HCT116 (cell line): ENCODE results near the gene LMAN1L. TPM values are rescaled to one million over a fixed set of nuclear protein-coding genes. Genes with fewer than 3 reads are reported as not detected.

ENCODE experiments used
- ATAC-seq: fragments of 200-7000 bp; cut with Tn5 transposase; 2 replicates; pipeline ENCODE4 v1.9.1; 2020; ENCODE audit warnings: mild to moderate bottlenecking, moderate library complexity
- BruUV-seq: library from RNA; stranded (reverse); fragments of 400-500 nt; replicated peaks from 2 replicates; lab custom pipeline; 2021; lab: Mats Ljungman, UMichigan
- CTCF ChIA-PET: fragments of 300-600 bp; sonication (Branson Sonifier 250); formaldehyde crosslinking; loops from one replicate; lab custom pipeline; 2021; ENCODE audit warnings: antibody characterized with exemption; lab: Charles Lee
- POLR2A ChIA-PET: fragments of 300-600, 350-600 bp; sonication (Branson Sonifier 250); formaldehyde crosslinking; loops from one replicate; lab custom pipeline; 2021; ENCODE audit warnings: antibody characterized with exemption; lab: Charles Lee
- RAD21 ChIA-PET, 2 experiments: fragments of 300-600 bp; sonication (Branson Sonifier 250); formaldehyde crosslinking; loops; one replicate each; lab custom pipeline; 2023; ENCODE audit warnings: low total read pairs in 2 of 2; ENCODE audit not compliant: uncharacterized antibody in 2 of 2, unreplicated experiment in 2 of 2, low non-redundant PET in 1 of 2; lab: Charles Lee
- DNase-seq: peaks from one replicate; pipeline ENCODE4 v3.0.0-alpha.2; 2010; ENCODE audit warnings: low read depth, low spot score
- H2AFZ ChIP-seq: fragments of 200-600 bp; shearing (Covaris generic), sonication (generic); 2 replicates; pipeline ENCODE4 v1.6.1; 2017; ENCODE audit warnings: low read depth, mixed run types, mixed read lengths, antibody characterized with exemption, low read length; ENCODE audit not compliant: poor library complexity, severe bottlenecking
- H3K27ac ChIP-seq: 2 replicates; pipeline ENCODE4 v1.5.1; 2012; ENCODE audit warnings: low read depth, low read length
- H3K27me3 ChIP-seq: fragments of 200-600 bp; sonication (generic); 2 replicates; pipeline ENCODE4 v1.6.1; 2016; ENCODE audit warnings: mixed run types, low read length, mixed read lengths; ENCODE audit not compliant: insufficient read depth
- H3K36me3 ChIP-seq, 2 experiments: fragments of 200-500 bp in 1 of 2; fragments of 200-600 bp in 1 of 2; sonication (Bioruptor generic) in 1 of 2; sonication (generic) in 1 of 2; 2 replicates each; pipeline versions ENCODE4 v1.5.1 to v1.6.1; 2014 to 2016; ENCODE audit warnings: low read length in 2 of 2, inconsistent platforms in 1 of 2, mixed read lengths in 1 of 2, mixed run types in 1 of 2; ENCODE audit not compliant: insufficient read depth in 2 of 2, control insufficient read depth in 1 of 2
- H3K4me1 ChIP-seq, 2 experiments: fragments of 200-600 bp in 1 of 2; sonication (generic) in 1 of 2; 2 replicates each; pipeline versions ENCODE4 v1.5.1 to v1.6.1; 2012 to 2017; ENCODE audit warnings: low read length in 2 of 2, inconsistent platforms in 1 of 2, mild to moderate bottlenecking in 1 of 2, mixed read lengths in 1 of 2, mixed run types in 1 of 2, moderate library complexity in 1 of 2; ENCODE audit not compliant: insufficient read depth in 2 of 2, control insufficient read depth in 1 of 2
- H3K4me2 ChIP-seq: fragments of 200-600 bp; sonication (generic); 2 replicates; pipeline ENCODE4 v1.6.1; 2017; ENCODE audit warnings: mixed run types, low read length, mixed read lengths
- H3K4me3 ChIP-seq, 2 experiments: fragments of 200-600 bp in 1 of 2; sonication (generic) in 1 of 2; replicated peaks in 1 of 2; 2 replicates each; pipeline ENCODE4 v1.5.1; 2011 to 2016; ENCODE audit warnings: low read length in 2 of 2, control low read depth in 1 of 2, low read depth in 1 of 2, mild to moderate bottlenecking in 1 of 2, mixed read lengths in 1 of 2, mixed run types in 1 of 2
- H3K79me2 ChIP-seq: fragments of 200-600 bp; sonication (generic); 2 replicates; pipeline ENCODE4 v1.6.1; 2017; ENCODE audit warnings: mild to moderate bottlenecking, mixed run types, low read length, moderate library complexity, mixed read lengths; ENCODE audit not compliant: insufficient read depth
- H3K9ac ChIP-seq: fragments of 200-600 bp; sonication (generic); 2 replicates; pipeline ENCODE4 v1.6.1; 2016; ENCODE audit warnings: low read length, mixed read lengths
- H3K9me2 ChIP-seq: fragments of 200-600 bp; sonication (generic), shearing (Covaris generic); 2 replicates; pipeline ENCODE4 v1.6.1; 2017; ENCODE audit warnings: mixed run types, mild to moderate bottlenecking, moderate library complexity; ENCODE audit not compliant: insufficient read depth
- H3K9me3 ChIP-seq, 2 experiments: fragments of 200-500 bp in 1 of 2; fragments of 200-600 bp in 1 of 2; sonication (Bioruptor generic) in 1 of 2; sonication (generic) in 1 of 2; 2 replicates each; pipeline ENCODE4 v1.6.1; 2014 to 2017; ENCODE audit warnings: low read length in 2 of 2, mixed read lengths in 2 of 2, inconsistent platforms in 1 of 2, low read depth in 1 of 2, mild to moderate bottlenecking in 1 of 2, mixed run types in 1 of 2, moderate library complexity in 1 of 2; ENCODE audit not compliant: control insufficient read depth in 1 of 2, insufficient read depth in 1 of 2
- H4K20me1 ChIP-seq: fragments of 200-600 bp; sonication (generic), shearing (Covaris generic); 2 replicates; pipeline ENCODE4 v1.6.1; 2017; ENCODE audit warnings: mixed run types, mild to moderate bottlenecking, moderate library complexity; ENCODE audit not compliant: insufficient read depth
- CBX3 ChIP-seq: IDR thresholded peaks from 2 replicates; pipeline ENCODE4 v1.6.1; 2012; ENCODE audit warnings: low read depth
- CEBPB ChIP-seq: IDR thresholded peaks from 2 replicates; pipeline ENCODE4 v1.6.1; 2012; ENCODE audit warnings: low read depth
- EGR1 ChIP-seq: IDR thresholded peaks from 2 replicates; pipeline ENCODE4 v1.6.1; 2012; ENCODE audit warnings: low read depth
- EZH2 ChIP-seq: fragments of 200-600 bp; sonication (generic); IDR thresholded peaks from 2 replicates; pipeline ENCODE4 v1.6.1; 2017; ENCODE audit warnings: antibody characterized with exemption, mixed run types
- FOSL1 ChIP-seq: IDR thresholded peaks from 2 replicates; pipeline ENCODE4 v1.6.1; 2012; ENCODE audit warnings: low read depth
- JUND ChIP-seq: IDR thresholded peaks from 2 replicates; pipeline ENCODE4 v1.6.1; 2012
- POLR2AphosphoS5 ChIP-seq: IDR thresholded peaks from 2 replicates; pipeline ENCODE4 v1.6.1; 2011; ENCODE audit warnings: mild to moderate bottlenecking, low read depth, low read length, moderate library complexity
- RAD21 ChIP-seq: IDR thresholded peaks from 2 replicates; pipeline ENCODE4 v1.6.1; 2012; ENCODE audit warnings: low read depth, mild to moderate bottlenecking
- SIN3A ChIP-seq: IDR thresholded peaks from 2 replicates; pipeline ENCODE4 v1.6.1; 2012; ENCODE audit warnings: low read depth
- SP1 ChIP-seq: IDR thresholded peaks from 2 replicates; pipeline ENCODE4 v1.6.1; 2012; ENCODE audit warnings: low read depth
- SRF ChIP-seq: IDR thresholded peaks from 2 replicates; pipeline ENCODE4 v1.6.1; 2012; ENCODE audit warnings: low read depth
- TCF7L2 ChIP-seq: IDR thresholded peaks from 2 replicates; pipeline ENCODE4 v1.7.0; 2011; ENCODE audit warnings: borderline replicate concordance, inconsistent platforms; ENCODE audit not compliant: insufficient read depth, insufficient read length; ENCODE audit errors: extremely low read depth
- YY1 ChIP-seq: IDR thresholded peaks from 2 replicates; pipeline ENCODE4 v1.6.1; 2011; ENCODE audit warnings: low read length, low read depth, moderate library complexity, mild to moderate bottlenecking; ENCODE audit not compliant: insufficient replicate concordance; ENCODE audit errors: extremely low read depth
- ZFX ChIP-seq: fragments of 450-650 bp; IDR thresholded peaks from 2 replicates; pipeline ENCODE4 v1.6.1; 2017
- intact Hi-C: fragments of 100-400 bp; cut with micrococcal nuclease; formaldehyde crosslinking; loops from 2 replicates; pipeline ENCODE4 v1.10.0; 2022
- total RNA-seq: library from RNA; stranded (reverse); gene quantifications from one replicate; pipeline ENCODE4 v1.2.1, GENCODE V29; 2021; ENCODE audit not compliant: unreplicated experiment
- TF ChIP-seq, protein P1 (sequence below): IDR thresholded peaks from 2 replicates; pipeline ENCODE4 v1.6.1; 2012
- TF ChIP-seq, protein P2 (sequence below): IDR thresholded peaks from 2 replicates; pipeline ENCODE4 v1.6.1; 2012
- TF ChIP-seq, protein P3 (sequence below), 3 experiments: fragments of 200-600 bp in 1 of 3; sonication (generic) in 1 of 3; IDR thresholded peaks in 2 of 3; conservative IDR thresholded peaks in 1 of 3; 2 replicates each; pipeline ENCODE4 v1.5.1; 2012 to 2017; ENCODE audit warnings: low read depth in 2 of 3, low read length in 2 of 3, antibody characterized with exemption in 1 of 3, borderline replicate concordance in 1 of 3, control low read depth in 1 of 3, mild to moderate bottlenecking in 1 of 3, mixed read lengths in 1 of 3, mixed run types in 1 of 3, moderate library complexity in 1 of 3; ENCODE audit not compliant: insufficient read depth in 1 of 3

Gene LMAN1L
- total RNA-seq, 1 experiment from 2014 or later = 0.17 TPM

DNA sequence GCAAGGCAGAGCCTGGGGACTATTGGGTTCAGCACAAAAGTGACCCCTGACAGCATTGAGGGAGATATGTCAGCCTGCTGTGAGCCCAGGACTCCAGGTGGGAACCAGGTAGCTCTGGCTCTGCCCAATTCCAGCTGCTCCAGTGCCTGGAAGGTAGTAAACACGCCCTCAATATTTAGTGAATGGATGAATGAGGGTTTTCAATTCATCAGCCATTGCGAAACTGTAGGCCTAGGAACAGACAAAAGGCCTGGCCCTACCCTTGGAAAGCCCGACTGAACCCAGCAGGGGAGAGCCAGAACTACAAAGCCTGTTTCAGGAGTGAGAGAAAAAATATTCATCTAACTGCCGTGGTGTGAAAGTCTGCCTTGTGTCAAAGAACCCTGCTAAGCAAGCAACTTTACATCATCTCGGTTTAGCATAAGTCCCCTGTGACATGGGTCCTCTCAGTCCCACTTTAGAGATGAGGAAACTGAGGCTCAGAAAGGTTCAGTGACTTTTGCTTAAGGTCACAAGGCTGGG, 38.8 kb upstream of the LMAN1L start:
- H3K4me1 ChIP-seq = peaks cover 2 to 12% of the 10 kb centered on the region in 2 experiments; a peak in 3 of 4 replicates

DNA sequence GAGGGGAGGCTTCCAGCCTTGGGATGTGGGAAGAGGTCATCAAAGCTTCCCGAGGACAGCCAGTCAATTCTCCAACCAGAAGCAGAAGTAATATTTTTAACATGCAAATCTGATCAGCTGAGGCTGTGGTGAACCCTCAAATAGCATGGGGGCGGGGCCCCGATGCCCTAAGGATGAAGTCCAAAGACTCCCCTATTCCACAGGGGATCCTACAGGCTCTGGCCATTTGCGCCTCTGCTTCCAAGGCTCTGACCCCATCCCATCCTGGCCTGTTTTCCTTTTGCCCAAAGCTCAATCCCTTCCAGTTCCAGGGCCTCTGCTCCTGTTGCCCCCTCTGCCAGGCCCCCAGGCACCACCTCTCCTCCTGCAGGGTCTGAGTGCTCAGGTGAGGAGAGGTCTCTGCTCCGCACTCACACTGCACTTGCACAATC, 37.5 kb upstream of the LMAN1L start:
- Histone ChIP-seq H3K79me2 (no peaks in the 10 kb centered on the region), H2AFZ (no peak overlapping the region), H3K4me3 (no peak overlapping the region), H3K27ac (no peak overlapping the region), H3K4me2 (no peak overlapping the region), H3K36me3 (no peaks in the 10 kb centered on the region), H3K9me3 (no peaks in the 10 kb centered on the region), H4K20me1 (no peaks in the 10 kb centered on the region), H3K27me3 (no peaks in the 10 kb centered on the region), H3K4me1 (peaks cover 2 to 12% of the 10 kb centered on the region in 2 experiments; a peak in 3 of 4 replicates), H3K9me2 (no peaks in the 10 kb centered on the region), H3K9ac (no peak overlapping the region)
- BruUV-seq = no TSS peak
- ATAC-seq = no peak
- POLR2A ChIA-PET = no interaction called here
- intact Hi-C loops = no loop called here
- RAD21 ChIA-PET = no interaction called here
- CTCF ChIA-PET = no interaction called here
- no peak for DNase-seq
- TF ChIP-seq, protein P1, sequence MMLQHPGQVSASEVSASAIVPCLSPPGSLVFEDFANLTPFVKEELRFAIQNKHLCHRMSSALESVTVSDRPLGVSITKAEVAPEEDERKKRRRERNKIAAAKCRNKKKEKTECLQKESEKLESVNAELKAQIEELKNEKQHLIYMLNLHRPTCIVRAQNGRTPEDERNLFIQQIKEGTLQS = no peak
- no peak for TF ChIP-seq RAD21
- TF ChIP-seq JUND = no peak
- TF ChIP-seq YY1 = no peak
- no peak for TF ChIP-seq TCF7L2
- no peak for TF ChIP-seq SRF
- no peak for TF ChIP-seq FOSL1
- no peak for TF ChIP-seq ZFX
- TF ChIP-seq SIN3A = no peak
- TF ChIP-seq, protein P2, sequence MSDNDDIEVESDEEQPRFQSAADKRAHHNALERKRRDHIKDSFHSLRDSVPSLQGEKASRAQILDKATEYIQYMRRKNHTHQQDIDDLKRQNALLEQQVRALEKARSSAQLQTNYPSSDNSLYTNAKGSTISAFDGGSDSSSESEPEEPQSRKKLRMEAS = no peak
- no peak for TF ChIP-seq CBX3
- TF ChIP-seq EGR1 = no peak
- TF ChIP-seq POLR2AphosphoS5 = no peak
- TF ChIP-seq CEBPB = no peak

More for the DNA sequence above, 38.8 kb upstream of the LMAN1L start:
- H3K4me3 ChIP-seq = no peak overlapping the region
- H3K4me2 ChIP-seq = no peak overlapping the region
- TF ChIP-seq EZH2 (no peak), SP1 (no peak)
- TF ChIP-seq, protein P3, sequence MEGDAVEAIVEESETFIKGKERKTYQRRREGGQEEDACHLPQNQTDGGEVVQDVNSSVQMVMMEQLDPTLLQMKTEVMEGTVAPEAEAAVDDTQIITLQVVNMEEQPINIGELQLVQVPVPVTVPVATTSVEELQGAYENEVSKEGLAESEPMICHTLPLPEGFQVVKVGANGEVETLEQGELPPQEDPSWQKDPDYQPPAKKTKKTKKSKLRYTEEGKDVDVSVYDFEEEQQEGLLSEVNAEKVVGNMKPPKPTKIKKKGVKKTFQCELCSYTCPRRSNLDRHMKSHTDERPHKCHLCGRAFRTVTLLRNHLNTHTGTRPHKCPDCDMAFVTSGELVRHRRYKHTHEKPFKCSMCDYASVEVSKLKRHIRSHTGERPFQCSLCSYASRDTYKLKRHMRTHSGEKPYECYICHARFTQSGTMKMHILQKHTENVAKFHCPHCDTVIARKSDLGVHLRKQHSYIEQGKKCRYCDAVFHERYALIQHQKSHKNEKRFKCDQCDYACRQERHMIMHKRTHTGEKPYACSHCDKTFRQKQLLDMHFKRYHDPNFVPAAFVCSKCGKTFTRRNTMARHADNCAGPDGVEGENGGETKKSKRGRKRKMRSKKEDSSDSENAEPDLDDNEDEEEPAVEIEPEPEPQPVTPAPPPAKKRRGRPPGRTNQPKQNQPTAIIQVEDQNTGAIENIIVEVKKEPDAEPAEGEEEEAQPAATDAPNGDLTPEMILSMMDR (IDR thresholded peaks at IDR 0.05 in 2 of 3, conservative IDR thresholded peaks at IDR 0.05 in 1 of 3; ENCODE audit: borderline replicate concordance in 1 of 3, insufficient read depth in 1 of 3, low read depth in 2 of 3, low read length in 2 of 3) = no peak
- intact Hi-C loops = no loop called here
- H3K27me3 ChIP-seq = no peaks in the 10 kb centered on the region
- no peaks in the 10 kb centered on the region for H3K36me3 ChIP-seq
- ChIA-PET RAD21 (no interaction called here), POLR2A (no interaction called here), CTCF (interaction anchor here (6.0 kb wide), 1 partner anchor 177 kb away, joined by 88 read pairs; no protein-coding TSS in a partner anchor)
- no peak overlapping the region for H3K27ac ChIP-seq
- DNase-seq (no peak), ATAC-seq (no peak)
- H3K79me2 ChIP-seq = no peaks in the 10 kb centered on the region
- no peaks in the 10 kb centered on the region for H3K9me2 ChIP-seq
- no peaks in the 10 kb centered on the region for H4K20me1 ChIP-seq
- H3K9me3 ChIP-seq = no peaks in the 10 kb centered on the region
- H2AFZ ChIP-seq = no peak overlapping the region
- H3K9ac ChIP-seq = no peak overlapping the region
- no TSS peak for BruUV-seq
